Endothelial cell of umbilical vein (primary cell): ENCODE results near the gene UNC50. TPM values are rescaled to one million over a fixed set of nuclear protein-coding genes. Genes with fewer than 3 reads are reported as not detected.

Experiments
- BruUV-seq: library from RNA; stranded (reverse); fragments of 400-500 nt; replicated peaks from 2 replicates; lab custom pipeline; 2021; lab: Mats Ljungman, UMichigan
- CTCF ChIA-PET: fragments of 300-600, 350-600 bp; sonication (Branson Sonifier 250); formaldehyde crosslinking; loops from one replicate; lab custom pipeline; 2021; ENCODE audit warnings: antibody characterized with exemption, inconsistent platforms; lab: Charles Lee
- POLR2A ChIA-PET: fragments of 300-600, 350-600 bp; sonication (Branson Sonifier 250); formaldehyde crosslinking; loops from one replicate; lab custom pipeline; 2021; ENCODE audit warnings: antibody characterized with exemption, inconsistent platforms; lab: Charles Lee
- DNase-seq: peaks from one replicate; pipeline ENCODE4 v3.0.0-alpha.2; 2011; ENCODE audit warnings: low read depth, low spot score
- FAIRE-seq: peaks from 2 replicates; lab custom pipeline; 2011; peaks lifted over from hg19 to GRCh38; lab: Jason Lieb, UNC
- H2AFZ ChIP-seq: 2 replicates; pipeline ENCODE4 v1.6.0; 2012; ENCODE audit warnings: low read depth, low read length, control low read depth, inconsistent platforms
- H3K27ac ChIP-seq: 2 replicates; pipeline ENCODE4 v1.5.1; 2011; ENCODE audit warnings: low read depth, mild to moderate bottlenecking, control low read depth, low read length, moderate library complexity; ENCODE audit not compliant: insufficient read depth
- H3K27me3 ChIP-seq, 2 experiments: 2 replicates each; pipeline versions ENCODE4 v1.6.0 to v1.6.1; 2011; ENCODE audit warnings: low read length in 2 of 2, mixed read lengths in 1 of 2; ENCODE audit not compliant: control insufficient read depth in 2 of 2, insufficient read depth in 2 of 2
- H3K36me3 ChIP-seq, 2 experiments: 2 replicates in 1 of 2; 3 replicates in 1 of 2; pipeline ENCODE4 v1.5.1; 2011; ENCODE audit warnings: low read length in 2 of 2, mild to moderate bottlenecking in 1 of 2, moderate library complexity in 1 of 2; ENCODE audit not compliant: control insufficient read depth in 2 of 2, insufficient read depth in 2 of 2; ENCODE audit errors: extremely low read depth in 1 of 2
- H3K4me1 ChIP-seq: 3 replicates; pipeline ENCODE4 v1.5.1; 2011; ENCODE audit warnings: mild to moderate bottlenecking, low read length; ENCODE audit not compliant: control insufficient read depth, insufficient read depth; ENCODE audit errors: extremely low read depth
- H3K4me2 ChIP-seq: 2 replicates; pipeline ENCODE4 v1.6.1; 2011; ENCODE audit warnings: low read length, control low read depth, mixed read lengths; ENCODE audit not compliant: insufficient read depth
- H3K4me3 ChIP-seq, 3 experiments: fragments of 200-600 bp in 1 of 3; sonication (generic), shearing (Covaris generic) in 1 of 3; replicated peaks in 1 of 3; 2 replicates each; pipeline ENCODE4 v1.5.1; 2011 to 2016; ENCODE audit warnings: control low read depth in 3 of 3, low read length in 3 of 3, mild to moderate bottlenecking in 2 of 3, inconsistent platforms in 1 of 3, low read depth in 1 of 3, moderate library complexity in 1 of 3; ENCODE audit not compliant: insufficient read depth in 1 of 3
- H3K79me2 ChIP-seq: 2 replicates; pipeline ENCODE4 v1.6.0; 2012; ENCODE audit warnings: low read length, inconsistent platforms; ENCODE audit not compliant: control insufficient read depth, insufficient read depth
- H3K9ac ChIP-seq: replicated peaks from 2 replicates; pipeline ENCODE3; 2011; ENCODE audit warnings: low read length, control low read depth; ENCODE audit not compliant: insufficient read depth; ENCODE audit errors: extremely low read depth
- H3K9me1 ChIP-seq: replicated peaks from 3 replicates; pipeline ENCODE4 v1.6.0; 2011; ENCODE audit warnings: mild to moderate bottlenecking, low read length; ENCODE audit not compliant: control insufficient read depth, insufficient read depth; ENCODE audit errors: extremely low read depth
- H3K9me3 ChIP-seq: replicated peaks from 2 replicates; pipeline ENCODE4 v1.5.1; 2012; ENCODE audit warnings: low read length, inconsistent platforms; ENCODE audit not compliant: control insufficient read depth, insufficient read depth
- H4K20me1 ChIP-seq: replicated peaks from 2 replicates; pipeline ENCODE3; 2011; ENCODE audit warnings: mild to moderate bottlenecking, low read length; ENCODE audit not compliant: control insufficient read depth, insufficient read depth; ENCODE audit errors: extremely low read depth
- CTCF ChIP-seq, 2 donors: IDR thresholded peaks; 1 replicate in 1 of 2; 2 replicates in 1 of 2; pipeline ENCODE4 v1.5.1; 2011; ENCODE audit warnings: low read length in 2 of 2, mild to moderate bottlenecking in 2 of 2, moderate library complexity in 2 of 2, control low read depth in 1 of 2, inconsistent platforms in 1 of 2, low read depth in 1 of 2; ENCODE audit not compliant: insufficient read depth in 1 of 2; ENCODE audit errors: extremely low read depth in 1 of 2
- EZH2 ChIP-seq: IDR thresholded peaks from 2 replicates; pipeline ENCODE4 v1.6.1; 2012; ENCODE audit warnings: borderline replicate concordance, low read depth, mild to moderate bottlenecking, moderate library complexity, low read length, inconsistent platforms; ENCODE audit not compliant: severe bottlenecking
- FOS ChIP-seq: IDR thresholded peaks from 2 replicates; pipeline ENCODE4 v1.6.1; 2011; ENCODE audit warnings: mild to moderate bottlenecking, low read length, moderate library complexity, borderline replicate concordance; ENCODE audit not compliant: insufficient read depth
- GATA2 ChIP-seq: IDR thresholded peaks from 2 replicates; pipeline ENCODE4 v1.7.0; 2011; ENCODE audit warnings: low read depth, mild to moderate bottlenecking, moderate library complexity, mixed read lengths, low read length; ENCODE audit not compliant: insufficient read length, insufficient read depth
- JUN ChIP-seq: IDR thresholded peaks from 2 replicates; pipeline ENCODE4 v1.6.1; 2011; ENCODE audit warnings: borderline replicate concordance, low read depth; ENCODE audit not compliant: insufficient read length, insufficient read depth
- MAX ChIP-seq: IDR thresholded peaks from 2 replicates; pipeline ENCODE4 v1.6.1; 2011; ENCODE audit not compliant: insufficient read depth, insufficient read length
- MYC ChIP-seq: IDR thresholded peaks from one replicate; pipeline ENCODE4 v1.6.1; 2011; ENCODE audit warnings: mild to moderate bottlenecking, low read depth, low read length
- POLR2A ChIP-seq: IDR thresholded peaks from 2 replicates; pipeline ENCODE4 v1.6.1; 2012; ENCODE audit warnings: low read depth, mild to moderate bottlenecking, control low read depth, low read length
- POLR2AphosphoS5 ChIP-seq: IDR thresholded peaks from 2 replicates; pipeline ENCODE4 v1.6.1; 2012; ENCODE audit warnings: low read depth, mild to moderate bottlenecking, control low read depth, low read length, moderate library complexity; ENCODE audit not compliant: insufficient read depth
- dilution Hi-C: fragments of 300-500 bp; cut with MboI; formaldehyde crosslinking; loops from one replicate; pipeline ENCODE4 v1.15.0; 2019; ENCODE audit warnings: low sequenced_read_pairs; ENCODE audit not compliant: extremely low pct_ligation_motif_present
- intact Hi-C: fragments of 100-400 bp; cut with micrococcal nuclease; formaldehyde crosslinking; loops from one replicate; pipeline ENCODE4 v1.10.0; 2022
- polyA plus RNA-seq, 4 experiments: library from polyadenylated mRNA; depleted of rRNA in 3 of 4; stranded (reverse) in 3 of 4; unstranded in 1 of 4; fragments of >200 nt; gene quantifications; 2 replicates each; pipeline versions ENCODE4 v1.2.1 to v1.2.3, GENCODE V29; 2011 to 2012; ENCODE audit warnings: missing spikeins in 1 of 4
- total RNA-seq: library from RNA; stranded (reverse); gene quantifications from 2 replicates; pipeline ENCODE4 v1.2.3, GENCODE V29; 2021

UNC50 gene
- total and polyA plus RNA-seq, 2 donors (not counting 3 experiments of a cell fraction or from before 2014, with no cell fraction given) = 33.5 to 56.6 TPM

- TF ChIP-seq POLR2A (no peak), MYC (no peak), FOS (no peak), GATA2 (no peak), EZH2 (no peak)
- DNase-seq = no peak
- intact Hi-C loops = no loop called here
- Histone ChIP-seq H3K4me1 (no peaks in the 10 kb centered on the region), H3K27me3 (no peaks in the 10 kb centered on the region), H3K79me2 (no peaks in the 10 kb centered on the region), H4K20me1 (no peaks in the 10 kb centered on the region), H3K4me2 (no peak overlapping the region), H3K9ac (no peak overlapping the region), H3K9me1 (no peaks in the 10 kb centered on the region), H3K27ac (no peak overlapping the region), H3K4me3 (no peak overlapping the region), H3K9me3 (no peaks in the 10 kb centered on the region), H3K36me3 (peaks cover 4 to 27% of the 10 kb centered on the region in 2 experiments), H2AFZ (no peak overlapping the region)
- dilution Hi-C loops = no loop called here
- no peak for FAIRE-seq
- CTCF ChIA-PET = interaction anchor here (1.4 kb wide), 1 partner anchor 30 kb away, joined by 4 read pairs; no protein-coding TSS in a partner anchor
- BruUV-seq = no TSS peak
- POLR2A ChIA-PET = no interaction called here
Measured at GRCh38 chr2:98571121-98571701, 37.2 kb upstream of the UNC50 start.

GRCh38 chr2:98571796-98572195, 36.6 kb upstream of the UNC50 start:
- Histone ChIP-seq H3K79me2 (no peaks in the 10 kb centered on the region), H3K4me2 (no peak overlapping the region), H3K36me3 (peaks cover 4 to 25% of the 10 kb centered on the region in 2 experiments), H3K9ac (no peak overlapping the region), H4K20me1 (no peaks in the 10 kb centered on the region), H2AFZ (no peak overlapping the region), H3K9me3 (no peaks in the 10 kb centered on the region), H3K4me3 (no peak overlapping the region), H3K4me1 (no peaks in the 10 kb centered on the region), H3K27me3 (no peaks in the 10 kb centered on the region), H3K9me1 (no peaks in the 10 kb centered on the region), H3K27ac (no peak overlapping the region)
- BruUV-seq = no TSS peak
- FAIRE-seq = no peak
- intact Hi-C loops (no loop called here), dilution Hi-C loops (no loop called here)
- DNase-seq = no peak
- ChIA-PET CTCF (no interaction called here), POLR2A (no interaction called here)
- TF ChIP-seq MAX (no peak), POLR2AphosphoS5 (no peak), FOS (no peak), POLR2A (no peak), EZH2 (no peak), CTCF (IDR thresholded peaks at IDR 0.05; ENCODE audit: extremely low read depth in 1 of 2, insufficient read depth in 1 of 2, low read depth in 1 of 2, low read length in 2 of 2) (no peak), JUN (no peak), GATA2 (no peak), MYC (no peak)
